GM18868 (cell line): ENCODE measurements around the gene CBR4.
"Not testable (repeated sequence)": the region's sequence is repeated elsewhere in the genome, so short reads cannot be mapped to it uniquely, and the experiment has no call there.

Source experiments
- ATAC-seq: cut with Tn5 transposase; IDR thresholded peaks from one replicate; pipeline ENCODE4 v1.9.1; 2021; ENCODE audit warnings: mild to moderate bottlenecking, moderate library complexity; ENCODE audit not compliant: unreplicated experiment

Gene CBR4

GRCh38 chr4:168995537-168996295 lies 14.3 kb downstream of the CBR4 start:
- ATAC-seq = no peak

GRCh38 chr4:168994958-168995357 lies 15.1 kb downstream of the CBR4 start:
- ATAC-seq = no peak

DNA sequence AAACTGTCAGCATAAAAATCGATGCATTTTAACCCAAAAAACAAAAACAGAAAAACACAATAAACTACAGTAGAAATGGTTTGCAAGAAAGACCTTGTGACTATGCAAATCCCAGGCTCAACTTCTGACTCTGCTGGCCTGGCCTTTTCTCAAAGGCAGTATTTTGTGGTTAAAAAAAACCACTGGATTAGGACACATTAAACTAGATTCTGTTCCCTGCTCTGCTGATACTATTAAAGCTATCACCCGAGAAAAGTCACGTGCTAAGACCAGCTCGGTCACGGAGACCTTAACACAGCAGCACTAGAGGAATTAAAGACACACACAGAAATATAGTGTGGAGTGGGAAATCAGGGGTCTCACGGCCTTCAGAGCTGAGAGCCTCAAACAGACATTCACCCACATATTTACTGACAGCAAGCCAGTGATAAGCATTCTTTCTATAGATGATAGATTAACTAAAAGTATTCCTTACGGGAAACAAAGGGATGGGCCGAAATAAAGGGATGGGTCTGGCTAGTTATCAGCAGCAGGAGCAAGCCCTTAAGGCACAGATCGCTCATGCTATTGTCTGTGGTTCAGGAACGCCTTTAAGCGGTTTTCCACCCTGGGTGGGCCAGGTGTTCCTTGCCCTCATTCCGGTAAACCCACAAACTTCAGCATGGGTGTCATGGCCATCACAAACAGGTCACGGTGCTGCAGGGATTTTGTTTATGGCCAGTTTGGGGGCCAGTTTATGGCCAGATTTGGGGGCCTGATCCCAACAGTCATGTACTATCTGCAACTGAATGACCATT lies 16.1 kb downstream of the CBR4 start:
- no peak for ATAC-seq

GRCh38 chr4:168992952-168993482 lies 17.0 kb downstream of the CBR4 start:
- not testable (repeated sequence) for ATAC-seq

- no peak for ATAC-seq
These were observed 28.1 kb downstream of the CBR4 start for GRCh38 chr4:168981942-168982341.

DNA sequence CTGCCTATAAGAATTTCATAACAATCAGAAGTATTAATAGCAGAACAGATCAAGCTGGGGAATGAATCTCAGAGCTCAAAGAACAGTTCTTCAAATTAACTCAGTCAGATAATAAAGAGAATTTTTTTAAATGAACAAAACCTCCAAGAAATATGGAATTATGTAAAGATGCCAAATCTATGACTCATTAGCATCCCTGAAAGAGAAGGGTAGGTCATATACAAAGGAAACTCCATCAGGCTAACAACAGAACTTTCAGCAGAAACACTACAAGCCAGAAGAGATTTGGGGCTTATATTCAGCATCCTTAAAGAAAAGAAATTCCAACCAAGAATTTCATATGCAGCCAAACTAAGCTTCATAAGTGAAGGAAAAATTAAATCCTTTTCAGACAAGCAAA lies 28.6 kb downstream of the CBR4 start:
- no peak for ATAC-seq

GRCh38 chr4:168979338-168979737 lies 30.7 kb downstream of the CBR4 start:
- ATAC-seq = no peak

GRCh38 chr4:168978001-168978700 lies 31.9 kb downstream of the CBR4 start:
- ATAC-seq = no peak

DNA sequence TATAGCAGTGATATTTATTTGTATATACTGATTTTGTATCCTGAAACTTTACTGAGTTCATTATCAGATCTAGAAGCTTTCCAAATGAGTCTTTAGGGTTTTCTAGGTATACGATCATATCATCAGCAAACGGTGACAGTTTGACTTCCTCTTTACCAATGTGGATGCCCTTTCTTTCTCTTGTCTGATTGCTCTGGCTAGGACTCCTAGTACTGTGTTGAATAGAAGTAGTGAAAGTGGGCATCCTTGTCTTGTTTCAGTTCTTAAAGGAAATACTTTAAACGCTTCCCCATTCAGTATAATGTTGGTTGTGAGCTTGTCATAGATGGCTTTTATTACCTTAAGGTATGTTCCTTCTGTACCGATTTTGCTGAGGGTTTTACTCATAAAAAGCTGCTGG lies 37.5 kb downstream of the CBR4 start:
- peak; percentile 50 for ATAC-seq

DNA sequence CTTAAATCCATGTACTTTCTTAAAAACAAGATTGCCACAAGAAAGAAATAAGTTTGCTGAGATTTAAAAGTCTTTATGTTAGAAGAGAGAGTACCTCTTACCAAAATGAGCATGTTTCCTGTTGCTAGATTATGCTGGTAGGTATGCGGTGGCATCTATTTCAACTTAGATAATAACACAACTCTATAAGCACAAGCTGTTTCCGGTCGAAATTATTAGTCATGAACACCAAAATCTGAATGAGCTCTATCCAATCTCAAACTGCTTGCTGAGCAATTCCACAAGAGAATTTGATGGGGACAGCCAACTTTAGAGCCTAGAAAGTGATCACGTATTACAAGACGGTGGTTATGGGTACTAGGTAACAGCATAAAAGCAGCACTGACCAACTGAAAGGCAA lies 49.3 kb downstream of the CBR4 start:
- ATAC-seq = no peak

- no peak for ATAC-seq
These were observed 54.4 kb downstream of the CBR4 start for GRCh38 chr4:168955674-168956073.

DNA sequence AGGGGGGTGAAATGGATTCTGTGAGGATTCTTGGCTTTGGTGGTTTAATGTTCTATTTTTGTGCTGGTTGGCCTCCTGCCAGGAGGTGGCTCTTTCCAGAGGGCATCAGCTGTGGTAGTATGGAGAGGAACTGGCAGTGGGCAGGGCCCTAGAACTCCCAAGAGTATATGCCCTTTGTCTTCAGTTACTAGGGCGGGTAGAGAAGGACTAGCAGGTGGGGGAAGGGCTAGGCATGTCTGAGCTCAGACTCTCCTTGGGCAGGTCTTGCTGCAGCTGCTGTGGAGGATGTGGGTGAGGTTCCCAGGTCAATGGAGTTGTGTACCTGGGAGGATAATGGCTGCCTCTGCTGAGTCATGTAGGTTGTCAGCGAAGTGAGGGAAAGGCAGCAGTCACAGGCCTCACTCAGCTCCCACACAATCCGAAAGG lies 57.2 kb downstream of the CBR4 start:
- not testable (repeated sequence) for ATAC-seq

- no peak for ATAC-seq
These were observed 64.8 kb downstream of the CBR4 start for GRCh38 chr4:168945291-168945690.

DNA sequence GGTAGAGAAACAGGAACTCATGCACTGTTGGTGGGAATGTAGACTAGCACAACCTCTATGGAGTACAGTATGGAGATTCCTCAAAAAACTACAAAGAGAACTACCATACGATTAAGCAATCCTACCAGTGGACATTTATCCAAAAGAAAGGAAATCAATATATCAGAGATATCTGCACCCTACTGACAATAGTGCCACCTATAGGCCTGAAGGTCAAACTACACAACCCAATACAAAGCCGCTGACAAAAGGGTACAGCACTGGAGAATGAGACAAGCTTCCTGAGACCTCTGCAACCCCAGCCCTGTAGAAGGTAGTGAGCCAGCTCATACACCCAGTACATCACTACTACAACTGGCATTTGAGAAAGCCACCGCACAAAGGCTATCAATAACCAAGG lies 67.1 kb downstream of the CBR4 start:
- no peak for ATAC-seq
